Measurements from ENCODE around the gene KLF6.
A peak's percentile ranks its signal among the peaks of the same experiment; 100 is the strongest.

GRCh38 chr10:3807928-3808496 lies 23.0 kb upstream of the KLF6 start:
- TF ChIP-seq CTCF (IDR thresholded peaks at IDR 0.05) (no peak), POLR2AphosphoS5 (IDR thresholded peaks at IDR 0.05) (peak in 1 of 3 donors; percentile 14), POLR2A (IDR thresholded peaks at IDR 0.05) (no peak), EP300 (IDR thresholded peaks at IDR 0.05) (no peak)
